NB4 (cell line): ENCODE data around the gene EDIL3.

Experiments
- TF ChIP-seq, protein P1 (sequence below): IDR thresholded peaks from one replicate; pipeline ENCODE4 v1.5.1; 2012; ENCODE audit warnings: low read depth, low read length
- TF ChIP-seq, protein P2 (sequence below): IDR thresholded peaks from 2 replicates; pipeline ENCODE4 v1.6.1; 2011; ENCODE audit warnings: low read depth, low read length

GRCh38 chr5:84272771-84273516, 111.7 kb downstream of the EDIL3 start:
- TF ChIP-seq, protein P1, sequence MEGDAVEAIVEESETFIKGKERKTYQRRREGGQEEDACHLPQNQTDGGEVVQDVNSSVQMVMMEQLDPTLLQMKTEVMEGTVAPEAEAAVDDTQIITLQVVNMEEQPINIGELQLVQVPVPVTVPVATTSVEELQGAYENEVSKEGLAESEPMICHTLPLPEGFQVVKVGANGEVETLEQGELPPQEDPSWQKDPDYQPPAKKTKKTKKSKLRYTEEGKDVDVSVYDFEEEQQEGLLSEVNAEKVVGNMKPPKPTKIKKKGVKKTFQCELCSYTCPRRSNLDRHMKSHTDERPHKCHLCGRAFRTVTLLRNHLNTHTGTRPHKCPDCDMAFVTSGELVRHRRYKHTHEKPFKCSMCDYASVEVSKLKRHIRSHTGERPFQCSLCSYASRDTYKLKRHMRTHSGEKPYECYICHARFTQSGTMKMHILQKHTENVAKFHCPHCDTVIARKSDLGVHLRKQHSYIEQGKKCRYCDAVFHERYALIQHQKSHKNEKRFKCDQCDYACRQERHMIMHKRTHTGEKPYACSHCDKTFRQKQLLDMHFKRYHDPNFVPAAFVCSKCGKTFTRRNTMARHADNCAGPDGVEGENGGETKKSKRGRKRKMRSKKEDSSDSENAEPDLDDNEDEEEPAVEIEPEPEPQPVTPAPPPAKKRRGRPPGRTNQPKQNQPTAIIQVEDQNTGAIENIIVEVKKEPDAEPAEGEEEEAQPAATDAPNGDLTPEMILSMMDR = no peak
- TF ChIP-seq, protein P2, sequence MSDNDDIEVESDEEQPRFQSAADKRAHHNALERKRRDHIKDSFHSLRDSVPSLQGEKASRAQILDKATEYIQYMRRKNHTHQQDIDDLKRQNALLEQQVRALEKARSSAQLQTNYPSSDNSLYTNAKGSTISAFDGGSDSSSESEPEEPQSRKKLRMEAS = no peak
